ENCODE measurements around the gene ERBB2.

ERBB2 gene

GRCh38 chr17:39754161-39754957 lies 54.5 kb downstream of the ERBB2 start:
- H3K27me3 ChIP-seq (replicated peaks; ENCODE audit: insufficient read depth, low read length) = no peaks in the 10 kb centered on the region
- no peaks in the 10 kb centered on the region for H3K36me3 ChIP-seq (replicated peaks; ENCODE audit: insufficient read depth, low read length)
- H3K9me2 ChIP-seq (replicated peaks; ENCODE audit: insufficient read depth, low read length) = no peaks in the 10 kb centered on the region
- no peak for TF ChIP-seq EZH2 (optimal IDR thresholded peaks at IDR 0.05; ENCODE audit: low read depth, low read length)
- TF ChIP-seq CTCF (IDR thresholded peaks at IDR 0.05; ENCODE audit: low read length) = peak; percentile 72
- TF ChIP-seq EZH2phosphoT487 (IDR thresholded peaks at IDR 0.05; ENCODE audit: low read length) = no peak
- peaks cover 18% of the 10 kb centered on the region for H3K79me2 ChIP-seq (ENCODE audit: low read length)
- no peaks in the 10 kb centered on the region for H3K9me3 ChIP-seq (replicated peaks; ENCODE audit: insufficient read depth, low read length)
- peak overlapping the region; percentile 96 for H3K4me2 ChIP-seq (ENCODE audit: low read depth, low read length)
- H3K27ac ChIP-seq (ENCODE audit: low read length) = peak overlapping the region; percentile 99
- peak overlapping the region; percentile 86 for H2AFZ ChIP-seq (ENCODE audit: low read length)
- peak overlapping the region; percentile 85 for H3K4me3 ChIP-seq (ENCODE audit: low read length)
- peaks cover 52% of the 10 kb centered on the region for H3K4me1 ChIP-seq (ENCODE audit: low read length)
- H3K9ac ChIP-seq (ENCODE audit: low read length) = peak overlapping the region; percentile 99
- peaks cover 48% of the 10 kb centered on the region for H3F3A ChIP-seq (ENCODE audit: insufficient read depth, low read length)
- peak; percentile 98 for DNase-seq
- H4K20me1 ChIP-seq (ENCODE audit: insufficient read depth, low read length) = no peaks in the 10 kb centered on the region

GRCh38 chr17:39754958-39755553 lies 55.2 kb downstream of the ERBB2 start:
- Histone ChIP-seq H3K27ac (ENCODE audit: low read length) (peak overlapping the region; percentile 99), H3K9ac (ENCODE audit: low read length) (peak overlapping the region; percentile 99), H4K20me1 (ENCODE audit: insufficient read depth, low read length) (no peaks in the 10 kb centered on the region), H2AFZ (ENCODE audit: low read length) (no peak overlapping the region), H3K79me2 (ENCODE audit: low read length) (peaks cover 24% of the 10 kb centered on the region), H3K4me3 (ENCODE audit: low read length) (peak overlapping the region; percentile 77), H3F3A (ENCODE audit: insufficient read depth, low read length) (peaks cover 54% of the 10 kb centered on the region), H3K36me3 (replicated peaks; ENCODE audit: insufficient read depth, low read length) (no peaks in the 10 kb centered on the region), H3K9me2 (replicated peaks; ENCODE audit: insufficient read depth, low read length) (no peaks in the 10 kb centered on the region), H3K4me1 (ENCODE audit: low read length) (peaks cover 58% of the 10 kb centered on the region), H3K4me2 (ENCODE audit: low read depth, low read length) (peak overlapping the region; percentile 90), H3K9me3 (replicated peaks; ENCODE audit: insufficient read depth, low read length) (no peaks in the 10 kb centered on the region), H3K27me3 (replicated peaks; ENCODE audit: insufficient read depth, low read length) (no peaks in the 10 kb centered on the region)
- DNase-seq = no peak
- TF ChIP-seq CTCF (IDR thresholded peaks at IDR 0.05; ENCODE audit: low read length) = no peak
- TF ChIP-seq EZH2phosphoT487 (IDR thresholded peaks at IDR 0.05; ENCODE audit: low read length) = no peak
- TF ChIP-seq EZH2 (optimal IDR thresholded peaks at IDR 0.05; ENCODE audit: low read depth, low read length) = no peak

- Histone ChIP-seq H3K9ac (ENCODE audit: low read length) (peak overlapping the region; percentile 99), H4K20me1 (ENCODE audit: insufficient read depth, low read length) (no peaks in the 10 kb centered on the region), H3K4me3 (ENCODE audit: low read length) (peak overlapping the region; percentile 77), H3K27ac (ENCODE audit: low read length) (peak overlapping the region; percentile 99), H3K36me3 (replicated peaks; ENCODE audit: insufficient read depth, low read length) (no peaks in the 10 kb centered on the region), H3K9me3 (replicated peaks; ENCODE audit: insufficient read depth, low read length) (no peaks in the 10 kb centered on the region), H3K27me3 (replicated peaks; ENCODE audit: insufficient read depth, low read length) (no peaks in the 10 kb centered on the region), H3K9me2 (replicated peaks; ENCODE audit: insufficient read depth, low read length) (no peaks in the 10 kb centered on the region), H3K4me2 (ENCODE audit: low read depth, low read length) (peak overlapping the region; percentile 90), H2AFZ (ENCODE audit: low read length) (no peak overlapping the region), H3K4me1 (ENCODE audit: low read length) (peaks cover 62% of the 10 kb centered on the region), H3F3A (ENCODE audit: insufficient read depth, low read length) (peaks cover 58% of the 10 kb centered on the region), H3K79me2 (ENCODE audit: low read length) (peaks cover 28% of the 10 kb centered on the region)
- peak; percentile 97 for DNase-seq
- TF ChIP-seq CTCF (IDR thresholded peaks at IDR 0.05; ENCODE audit: low read length) (no peak), EZH2phosphoT487 (IDR thresholded peaks at IDR 0.05; ENCODE audit: low read length) (no peak), EZH2 (optimal IDR thresholded peaks at IDR 0.05; ENCODE audit: low read depth, low read length) (no peak)
Observed at GRCh38 chr17:39755554-39756379, 55.9 kb downstream of the ERBB2 start.
